GM13976 (cell line): Measurements from ENCODE around the gene SH3RF3.

Experiments
- DNase-seq: peaks from one replicate; pipeline ENCODE4 v3.0.0; 2012; ENCODE audit warnings: low spot score
- CTCF ChIP-seq: IDR thresholded peaks from 2 replicates; pipeline ENCODE4 v1.5.1; 2012; ENCODE audit warnings: borderline replicate concordance, mild to moderate bottlenecking; ENCODE audit not compliant: insufficient read depth; ENCODE audit errors: extremely low read depth, missing control alignments, control extremely low read depth
- in situ Hi-C: fragments of 300-500 bp; cut with MboI; formaldehyde crosslinking; loops from one replicate; pipeline ENCODE4 v1.12.0; 2022; ENCODE audit warnings: low sequenced_read_pairs, mixed read lengths, inconsistent platforms; ENCODE audit not compliant: unreplicated experiment

Gene SH3RF3

GRCh38 chr2:109501461-109501860, 372.5 kb downstream of the SH3RF3 start:
- TF ChIP-seq CTCF, result no peak
- DNase-seq, result no peak
- in situ Hi-C loops, result loop anchor here (10.0 kb wide), 1 partner anchor 377 kb away; the partner anchor contains the start of gene SH3RF3

GRCh38 chr2:109503191-109503590, 374.2 kb downstream of the SH3RF3 start:
- TF ChIP-seq CTCF, result no peak
- no peak for DNase-seq
- in situ Hi-C loops, result loop anchor here (10.0 kb wide), 1 partner anchor 378 kb away; the partner anchor contains the start of gene SH3RF3

GRCh38 chr2:109507217-109507616, 378.2 kb downstream of the SH3RF3 start:
- no peak for DNase-seq
- TF ChIP-seq CTCF, result no peak
- in situ Hi-C loops, result loop anchor here (10.0 kb wide), 1 partner anchor 382 kb away; the partner anchor contains the start of gene SH3RF3

GRCh38 chr2:109507828-109508227, 378.8 kb downstream of the SH3RF3 start:
- in situ Hi-C loops, result loop anchor here (10.0 kb wide), 1 partner anchor 383 kb away; the partner anchor contains the start of gene SH3RF3
- no peak for DNase-seq
- TF ChIP-seq CTCF, result no peak

GRCh38 chr2:109508556-109508955, 379.6 kb downstream of the SH3RF3 start:
- no peak for DNase-seq
- no peak for TF ChIP-seq CTCF
- in situ Hi-C loops, result loop anchor here (10.0 kb wide), 1 partner anchor 384 kb away; the partner anchor contains the start of gene SH3RF3

GRCh38 chr2:109510136-109511028, 381.4 kb downstream of the SH3RF3 start:
- TF ChIP-seq CTCF, result peak; percentile 84
- peak; percentile 86 for DNase-seq
- in situ Hi-C loops, result no loop called here
